ENCODE results near the gene FUT2.

DNA sequence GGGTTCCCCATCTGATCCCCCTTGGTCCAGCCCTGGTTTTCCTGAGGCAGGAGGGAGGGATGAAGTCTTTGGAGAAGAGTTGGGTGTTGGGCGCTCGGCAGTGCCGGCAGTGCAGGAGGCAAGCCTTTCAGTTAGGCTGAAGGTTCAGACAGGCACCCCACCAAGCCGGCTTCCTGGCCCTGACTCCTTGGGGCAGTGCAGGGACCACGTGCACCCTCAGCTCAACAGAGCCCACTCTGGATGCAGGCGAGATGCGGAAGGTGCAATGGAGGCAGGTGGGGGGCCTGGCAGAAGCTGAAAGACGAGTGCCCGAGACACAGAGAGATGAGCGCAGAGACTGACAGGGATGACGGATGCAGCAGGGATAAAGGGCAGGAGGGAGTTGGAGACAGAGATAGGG lies 12.7 kb downstream of the FUT2 start:
- TF ChIP-seq ZNF830 (tag by site-specific recombination; IDR thresholded peaks at IDR 0.05; ENCODE audit: low read depth) (no peak), ZBTB1 (tag by site-specific recombination; IDR thresholded peaks at IDR 0.05) (no peak), ZFP3 (tag by site-specific recombination; IDR thresholded peaks at IDR 0.05; ENCODE audit: low read depth) (no peak), ZNF629 (tag by site-specific recombination; IDR thresholded peaks at IDR 0.05) (no peak)
- TF ChIP-seq, protein P1, sequence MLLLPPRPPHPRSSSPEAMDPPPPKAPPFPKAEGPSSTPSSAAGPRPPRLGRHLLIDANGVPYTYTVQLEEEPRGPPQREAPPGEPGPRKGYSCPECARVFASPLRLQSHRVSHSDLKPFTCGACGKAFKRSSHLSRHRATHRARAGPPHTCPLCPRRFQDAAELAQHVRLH (tag by site-specific recombination; IDR thresholded peaks at IDR 0.05) = no peak
- TF ChIP-seq, protein P2, sequence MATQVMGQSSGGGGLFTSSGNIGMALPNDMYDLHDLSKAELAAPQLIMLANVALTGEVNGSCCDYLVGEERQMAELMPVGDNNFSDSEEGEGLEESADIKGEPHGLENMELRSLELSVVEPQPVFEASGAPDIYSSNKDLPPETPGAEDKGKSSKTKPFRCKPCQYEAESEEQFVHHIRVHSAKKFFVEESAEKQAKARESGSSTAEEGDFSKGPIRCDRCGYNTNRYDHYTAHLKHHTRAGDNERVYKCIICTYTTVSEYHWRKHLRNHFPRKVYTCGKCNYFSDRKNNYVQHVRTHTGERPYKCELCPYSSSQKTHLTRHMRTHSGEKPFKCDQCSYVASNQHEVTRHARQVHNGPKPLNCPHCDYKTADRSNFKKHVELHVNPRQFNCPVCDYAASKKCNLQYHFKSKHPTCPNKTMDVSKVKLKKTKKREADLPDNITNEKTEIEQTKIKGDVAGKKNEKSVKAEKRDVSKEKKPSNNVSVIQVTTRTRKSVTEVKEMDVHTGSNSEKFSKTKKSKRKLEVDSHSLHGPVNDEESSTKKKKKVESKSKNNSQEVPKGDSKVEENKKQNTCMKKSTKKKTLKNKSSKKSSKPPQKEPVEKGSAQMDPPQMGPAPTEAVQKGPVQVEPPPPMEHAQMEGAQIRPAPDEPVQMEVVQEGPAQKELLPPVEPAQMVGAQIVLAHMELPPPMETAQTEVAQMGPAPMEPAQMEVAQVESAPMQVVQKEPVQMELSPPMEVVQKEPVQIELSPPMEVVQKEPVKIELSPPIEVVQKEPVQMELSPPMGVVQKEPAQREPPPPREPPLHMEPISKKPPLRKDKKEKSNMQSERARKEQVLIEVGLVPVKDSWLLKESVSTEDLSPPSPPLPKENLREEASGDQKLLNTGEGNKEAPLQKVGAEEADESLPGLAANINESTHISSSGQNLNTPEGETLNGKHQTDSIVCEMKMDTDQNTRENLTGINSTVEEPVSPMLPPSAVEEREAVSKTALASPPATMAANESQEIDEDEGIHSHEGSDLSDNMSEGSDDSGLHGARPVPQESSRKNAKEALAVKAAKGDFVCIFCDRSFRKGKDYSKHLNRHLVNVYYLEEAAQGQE (tag by site-specific recombination; IDR thresholded peaks at IDR 0.05) = no peak

Measured in HEK293 (cell line).